ENCODE results near the gene UMPS. TPM values are rescaled to one million over a fixed set of nuclear protein-coding genes. Genes with fewer than 3 reads are reported as not detected.

Gene UMPS
- total RNA-seq, 2 donors from 2014 or later = 53.9 to 60.8 TPM

- H3K4me1 ChIP-seq (ENCODE audit: control insufficient read depth, insufficient read depth, low read length) = peaks cover 14% of the 10 kb centered on the region
- H3K27me3 ChIP-seq (ENCODE audit: control insufficient read depth, insufficient read depth, low read length, poor library complexity, severe bottlenecking) = no peaks in the 10 kb centered on the region
- H3K27ac Mint-ChIP-seq = peak overlapping the region; percentile 33
- DNase-seq = peak; percentile 93
- H3K4me1 Mint-ChIP-seq = peaks cover 44% of the 10 kb centered on the region
- no peaks in the 10 kb centered on the region for H3K27me3 Mint-ChIP-seq (ENCODE audit: insufficient read depth)
- peaks cover 47% of the 10 kb centered on the region for H3K36me3 ChIP-seq (ENCODE audit: control insufficient read depth, insufficient read depth, low read length)
- WGBS, 2 experiments (ENCODE audit: insufficient coverage in 1 of 2, insufficient read length in 1 of 2) = 61 to 65% methylated on average over 9 to 15 of the region's 15 CpGs
- no peak overlapping the region for H3K9ac ChIP-seq (ENCODE audit: extremely low read depth, low read length, poor library complexity, severe bottlenecking)
- TF ChIP-seq CTCF (conservative IDR thresholded peaks at IDR 0.05) = peak; percentile 96
- peaks cover 43% of the 10 kb centered on the region for H3K36me3 Mint-ChIP-seq (ENCODE audit: low read depth)
- no peaks in the 10 kb centered on the region for H3K9me3 Mint-ChIP-seq
- no peak overlapping the region for H3K4me3 ChIP-seq (ENCODE audit: low read length)
- H3K9me3 ChIP-seq (ENCODE audit: control insufficient read depth, low read length) = no peaks in the 10 kb centered on the region
- no peak overlapping the region for H3K27ac ChIP-seq (ENCODE audit: low read depth, low read length)
- H3K4me3 Mint-ChIP-seq = no peak overlapping the region
Measured at GRCh38 chr3:124761250-124761796, 31.1 kb downstream of the UMPS start.

GRCh38 chr3:124761935-124762660, 31.8 kb downstream of the UMPS start:
- 95 to 96% methylated on average over 4 to 6 of the region's 6 CpGs for WGBS, 2 experiments (ENCODE audit: insufficient coverage in 1 of 2, insufficient read length in 1 of 2)
- Mint-ChIP-seq H3K9me3 (no peaks in the 10 kb centered on the region), H3K4me3 (no peak overlapping the region), H3K4me1 (peaks cover 36% of the 10 kb centered on the region), H3K36me3 (ENCODE audit: low read depth) (peaks cover 50% of the 10 kb centered on the region), H3K27ac (peak overlapping the region; percentile 33), H3K27me3 (ENCODE audit: insufficient read depth) (no peaks in the 10 kb centered on the region)
- TF ChIP-seq CTCF (conservative IDR thresholded peaks at IDR 0.05) = no peak
- no peaks in the 10 kb centered on the region for H3K9me3 ChIP-seq (ENCODE audit: control insufficient read depth, low read length)
- no peak overlapping the region for H3K27ac ChIP-seq (ENCODE audit: low read depth, low read length)
- no peak overlapping the region for H3K9ac ChIP-seq (ENCODE audit: extremely low read depth, low read length, poor library complexity, severe bottlenecking)
- H3K27me3 ChIP-seq (ENCODE audit: control insufficient read depth, insufficient read depth, low read length, poor library complexity, severe bottlenecking) = no peaks in the 10 kb centered on the region
- H3K36me3 ChIP-seq (ENCODE audit: control insufficient read depth, insufficient read depth, low read length) = peaks cover 54% of the 10 kb centered on the region
- DNase-seq = peak; percentile 18
- H3K4me3 ChIP-seq (ENCODE audit: low read length) = no peak overlapping the region
- peaks cover 14% of the 10 kb centered on the region for H3K4me1 ChIP-seq (ENCODE audit: control insufficient read depth, insufficient read depth, low read length)

GRCh38 chr3:124762661-124763011, 32.4 kb downstream of the UMPS start:
- H3K27me3 ChIP-seq (ENCODE audit: control insufficient read depth, insufficient read depth, low read length, poor library complexity, severe bottlenecking) = no peaks in the 10 kb centered on the region
- Mint-ChIP-seq H3K9me3 (no peaks in the 10 kb centered on the region), H3K27ac (peak overlapping the region; percentile 33), H3K36me3 (ENCODE audit: low read depth) (peaks cover 55% of the 10 kb centered on the region), H3K27me3 (ENCODE audit: insufficient read depth) (no peaks in the 10 kb centered on the region), H3K4me1 (peaks cover 31% of the 10 kb centered on the region), H3K4me3 (no peak overlapping the region)
- TF ChIP-seq CTCF (conservative IDR thresholded peaks at IDR 0.05) = no peak
- H3K9ac ChIP-seq (ENCODE audit: extremely low read depth, low read length, poor library complexity, severe bottlenecking) = no peak overlapping the region
- no peak for DNase-seq
- peaks cover 60% of the 10 kb centered on the region for H3K36me3 ChIP-seq (ENCODE audit: control insufficient read depth, insufficient read depth, low read length)
- peaks cover 14% of the 10 kb centered on the region for H3K4me1 ChIP-seq (ENCODE audit: control insufficient read depth, insufficient read depth, low read length)
- H3K27ac ChIP-seq (ENCODE audit: low read depth, low read length) = no peak overlapping the region
- H3K9me3 ChIP-seq (ENCODE audit: control insufficient read depth, low read length) = no peaks in the 10 kb centered on the region
- 93 to 95% methylated on average over 4 of the region's 4 CpGs for WGBS, 2 experiments (ENCODE audit: insufficient coverage in 1 of 2, insufficient read length in 1 of 2)
- H3K4me3 ChIP-seq (ENCODE audit: low read length) = no peak overlapping the region

All from endodermal cell (in vitro differentiated cells).